Astrocyte of the spinal cord (primary cell): ENCODE data around the gene ARFGEF3.

Source experiments
- DNase-seq: peaks from one replicate; pipeline ENCODE4 v3.0.0; 2011; ENCODE audit warnings: low read depth, low spot score
- H3K4me3 ChIP-seq: 2 replicates; pipeline ENCODE4 v1.5.1; 2011; ENCODE audit warnings: low read depth, mild to moderate bottlenecking, low read length, moderate library complexity
- CTCF ChIP-seq: IDR thresholded peaks from 2 replicates; pipeline ENCODE4 v1.5.1; 2012; ENCODE audit warnings: low read depth, mild to moderate bottlenecking, low read length, inconsistent platforms
- in situ Hi-C: cut with HindIII; loops from 2 replicates; pipeline ENCODE4 v1.10.0; 2017; ENCODE audit warnings: low sequenced_read_pairs

The ARFGEF3 gene

GRCh38 chr6:138145402-138145801 is 16.3 kb upstream of the ARFGEF3 start:
- H3K4me3 ChIP-seq = no peak overlapping the region
- no peak for DNase-seq
- TF ChIP-seq CTCF = no peak
- in situ Hi-C loops = no loop called here

GRCh38 chr6:138146544-138146943 is 15.2 kb upstream of the ARFGEF3 start:
- in situ Hi-C loops = no loop called here
- no peak for DNase-seq
- TF ChIP-seq CTCF = no peak
- H3K4me3 ChIP-seq = no peak overlapping the region

GRCh38 chr6:138155443-138155842 is 6.3 kb upstream of the ARFGEF3 start:
- in situ Hi-C loops = no loop called here
- H3K4me3 ChIP-seq = no peak overlapping the region
- DNase-seq = no peak
- TF ChIP-seq CTCF = no peak

GRCh38 chr6:138157986-138158638 is 3.6 kb upstream of the ARFGEF3 start:
- no peak for TF ChIP-seq CTCF
- no peak overlapping the region for H3K4me3 ChIP-seq

GRCh38 chr6:138159246-138159645 is 2.5 kb upstream of the ARFGEF3 start:
- no peak for TF ChIP-seq CTCF
- in situ Hi-C loops = no loop called here

More at GRCh38 chr6:138157986-138158638, 3.6 kb upstream of the ARFGEF3 start:
- peak; percentile 5 for DNase-seq
- in situ Hi-C loops = no loop called here

GRCh38 chr6:138160329-138161087 is 1.2 kb upstream of the ARFGEF3 start:
- no peak for DNase-seq
- in situ Hi-C loops = no loop called here
- TF ChIP-seq CTCF = no peak
- H3K4me3 ChIP-seq = no peak overlapping the region

More at GRCh38 chr6:138159246-138159645, 2.5 kb upstream of the ARFGEF3 start:
- H3K4me3 ChIP-seq = no peak overlapping the region
- no peak for DNase-seq
